ENCODE data around the gene OTUD5.

Gene OTUD5

GRCh38 chrX:48935301-48935670, 22.1 kb downstream of the OTUD5 start:
- FAIRE-seq, result no peak

GRCh38 chrX:48934581-48935300, 22.7 kb downstream of the OTUD5 start:
- FAIRE-seq, result no peak

GRCh38 chrX:48933757-48934156, 23.6 kb downstream of the OTUD5 start:
- FAIRE-seq, result no peak

GRCh38 chrX:48927736-48928382, 29.5 kb downstream of the OTUD5 start:
- peak; percentile 65 for FAIRE-seq

- no peak for FAIRE-seq
These were observed 30.3 kb downstream of the OTUD5 start for GRCh38 chrX:48927123-48927522.

- no peak for FAIRE-seq
These were observed 33.1 kb downstream of the OTUD5 start for GRCh38 chrX:48924270-48924669.

GRCh38 chrX:48923771-48924170, 33.6 kb downstream of the OTUD5 start:
- FAIRE-seq, result no peak

- no peak for FAIRE-seq
These were observed 36.7 kb downstream of the OTUD5 start for GRCh38 chrX:48920718-48921104.

- no peak for FAIRE-seq
These were observed 37.3 kb downstream of the OTUD5 start for GRCh38 chrX:48919947-48920717.

GRCh38 chrX:48919360-48919841, 38.0 kb downstream of the OTUD5 start:
- no peak for FAIRE-seq

GRCh38 chrX:48918643-48919340, 38.6 kb downstream of the OTUD5 start, which contains the start of gene PIM2:
PIM2 (minus strand) TSS chrX:48919024; CDS start chrX:48918834, 190 bp downstream.
- FAIRE-seq, result peak; percentile 61

GRCh38 chrX:48918301-48918642, 39.1 kb downstream of the OTUD5 start:
- FAIRE-seq, result no peak

GRCh38 chrX:48917139-48918001, 40.0 kb downstream of the OTUD5 start:
- peak; percentile 89 for FAIRE-seq

- no peak for FAIRE-seq
These were observed 42.6 kb downstream of the OTUD5 start for GRCh38 chrX:48914593-48915493.

- no peak for FAIRE-seq
These were observed 43.6 kb downstream of the OTUD5 start for GRCh38 chrX:48913605-48914366.

GRCh38 chrX:48911412-48912182, 45.8 kb downstream of the OTUD5 start, which contains the start of gene SLC35A2:
SLC35A2 (minus strand) TSS chrX:48911646; CDS start chrX:48911636, 10 bp downstream.
- no peak for FAIRE-seq

- no peak for FAIRE-seq
These were observed 46.4 kb downstream of the OTUD5 start for GRCh38 chrX:48910926-48911411.

GRCh38 chrX:48909703-48910294, 47.6 kb downstream of the OTUD5 start:
- FAIRE-seq, result no peak

GRCh38 chrX:48908600-48908999, 48.8 kb downstream of the OTUD5 start:
- FAIRE-seq, result no peak
